EL (cell line): ENCODE data around the gene IRAK1BP1.
"Not testable (repeated sequence)": the region's sequence is repeated elsewhere in the genome, so short reads cannot be mapped to it uniquely, and the experiment has no call there.

Experiments
- DNase-seq: peaks from one replicate; pipeline ENCODE4 v3.0.0-alpha.2; 2016

The IRAK1BP1 gene

GRCh38 chr6:78867370-78868040, at the start of gene IRAK1BP1:
TSS of gene IRAK1BP1 (plus strand) at chr6:78867551. CDS start at chr6:78867577, 26 bp downstream.
- DNase-seq = peak; percentile 81

GRCh38 chr6:78824045-78824444, 43.3 kb upstream of the IRAK1BP1 start:
- no peak for DNase-seq

DNA sequence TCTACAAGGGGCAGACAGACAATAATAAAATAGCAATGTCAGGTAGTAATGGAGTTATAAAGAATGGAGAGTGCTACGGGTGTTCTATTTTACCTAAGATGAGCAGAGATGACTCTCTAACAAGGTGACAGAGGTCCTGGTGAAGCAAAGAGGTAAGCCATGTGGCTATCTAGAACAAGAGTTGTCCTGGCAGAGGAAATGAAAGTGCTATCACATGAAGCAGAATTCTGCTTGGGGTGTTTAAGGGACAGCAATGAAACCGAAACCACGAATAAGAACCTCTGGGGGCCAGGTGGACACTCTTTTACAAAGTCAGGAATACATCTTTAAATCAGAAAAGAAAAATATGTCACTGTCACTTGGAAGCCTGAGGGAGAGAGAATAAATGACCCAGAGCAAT, 37.9 kb upstream of the IRAK1BP1 start:
- no peak for DNase-seq

DNA sequence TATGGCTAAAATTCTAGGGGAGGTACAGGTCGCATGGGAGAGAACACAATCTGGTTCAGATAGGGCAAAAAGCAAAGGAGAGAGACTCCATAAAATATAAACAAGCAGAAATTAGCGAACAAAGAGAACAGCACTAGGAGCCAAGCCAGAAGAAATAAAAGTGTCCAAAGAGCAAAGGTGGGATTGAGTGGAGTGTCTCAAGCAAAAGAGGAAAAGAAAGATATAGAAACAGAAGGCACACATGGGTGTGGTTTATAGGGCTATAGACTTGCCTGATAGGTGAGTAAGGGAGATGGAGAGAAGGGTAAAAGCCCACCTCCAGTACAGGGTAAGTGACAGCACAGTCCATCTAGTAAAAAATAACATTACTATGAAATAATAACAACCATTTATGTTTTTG, 36.5 kb upstream of the IRAK1BP1 start:
- no peak for DNase-seq

DNA sequence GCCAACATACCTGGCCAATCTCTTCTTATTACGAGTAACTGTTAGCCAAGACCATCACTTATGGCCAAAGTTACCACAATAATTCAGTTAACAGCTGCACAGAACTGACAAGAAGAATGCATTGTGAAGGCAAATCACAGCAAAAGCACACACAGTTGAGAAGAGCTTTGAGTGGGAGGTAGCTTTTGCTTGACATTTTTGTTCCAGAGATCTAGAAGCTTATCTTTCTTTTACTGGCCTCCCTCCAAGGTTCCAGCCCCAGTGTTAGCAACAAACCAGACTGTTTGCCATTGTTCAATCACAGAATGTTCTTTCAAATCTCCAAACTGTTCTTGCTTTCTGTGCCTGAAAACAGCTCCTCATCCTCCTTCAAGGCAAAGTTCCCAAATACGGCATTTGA, 35.9 kb upstream of the IRAK1BP1 start:
- DNase-seq = no peak

DNA sequence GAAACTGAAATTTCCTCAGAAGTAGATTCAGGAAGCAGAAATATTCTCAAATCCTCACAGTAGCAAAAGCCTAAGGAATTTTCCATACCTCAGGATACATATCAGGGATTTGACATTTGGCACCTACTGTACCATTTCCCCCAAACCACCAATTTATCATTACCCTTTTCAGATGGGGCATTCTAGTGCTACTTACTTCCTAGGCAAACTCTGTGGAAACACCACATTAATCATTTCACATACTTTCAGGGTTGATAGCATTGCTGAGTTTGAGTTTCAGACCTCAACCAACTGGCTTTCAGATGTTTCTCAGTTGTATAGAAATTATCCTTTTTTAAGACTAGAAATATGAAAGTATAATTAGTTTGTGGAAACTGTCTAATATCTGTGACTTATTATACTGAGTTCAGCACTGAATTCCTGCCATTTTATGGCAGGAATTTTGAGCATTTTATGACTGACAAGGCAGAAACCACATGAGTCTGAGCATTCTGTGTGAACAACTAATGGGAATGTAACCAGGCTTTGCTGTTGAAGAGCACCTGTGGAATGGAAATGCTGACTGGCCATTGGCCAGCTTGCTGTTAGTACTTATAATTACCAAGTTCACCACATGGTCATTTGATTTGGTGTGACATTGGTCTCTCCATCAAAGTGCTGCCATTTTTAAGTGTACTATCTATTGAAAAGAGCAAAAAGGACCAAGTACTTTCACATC, 35.1 kb upstream of the IRAK1BP1 start:
- no peak for DNase-seq

DNA sequence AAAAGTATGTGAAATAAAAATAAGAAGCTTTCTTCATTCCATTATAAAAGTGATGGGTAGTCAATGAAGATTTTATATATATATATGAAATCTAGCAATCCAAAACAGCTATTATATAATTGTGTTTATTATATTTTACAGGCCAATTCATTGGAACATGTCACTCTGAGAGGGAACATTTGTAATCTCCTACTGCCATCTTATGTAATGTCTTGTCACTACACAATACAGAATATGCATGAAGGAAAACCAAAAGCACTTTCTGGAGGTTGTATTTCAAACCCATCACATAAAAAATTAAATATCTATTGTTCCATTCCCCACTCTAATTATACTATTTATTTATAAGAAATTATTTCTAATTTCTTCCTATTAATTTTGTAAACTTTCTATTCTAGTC, 31.5 kb upstream of the IRAK1BP1 start:
- no peak for DNase-seq

DNA sequence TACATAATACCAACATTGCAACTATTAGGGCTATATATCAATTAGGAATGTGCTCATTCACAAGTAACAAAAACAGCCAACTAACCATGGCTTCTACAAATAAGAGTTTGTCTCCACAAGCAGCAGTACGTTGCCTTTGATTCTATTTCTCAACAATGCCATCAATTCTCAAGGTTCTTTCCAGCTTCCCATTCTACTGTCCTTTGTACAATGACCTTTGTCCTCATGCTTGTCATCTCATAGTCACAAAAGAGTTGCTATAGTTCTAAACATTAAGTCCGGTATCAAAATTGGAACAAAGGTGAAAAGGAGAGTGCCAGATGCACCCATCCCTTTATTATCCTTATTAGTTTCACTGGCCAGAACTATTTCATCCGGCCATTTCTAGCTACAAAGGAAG, 30.8 kb upstream of the IRAK1BP1 start:
- no peak for DNase-seq

- no peak for DNase-seq
Measured at GRCh38 chr6:78841111-78841510, 26.2 kb upstream of the IRAK1BP1 start.

DNA sequence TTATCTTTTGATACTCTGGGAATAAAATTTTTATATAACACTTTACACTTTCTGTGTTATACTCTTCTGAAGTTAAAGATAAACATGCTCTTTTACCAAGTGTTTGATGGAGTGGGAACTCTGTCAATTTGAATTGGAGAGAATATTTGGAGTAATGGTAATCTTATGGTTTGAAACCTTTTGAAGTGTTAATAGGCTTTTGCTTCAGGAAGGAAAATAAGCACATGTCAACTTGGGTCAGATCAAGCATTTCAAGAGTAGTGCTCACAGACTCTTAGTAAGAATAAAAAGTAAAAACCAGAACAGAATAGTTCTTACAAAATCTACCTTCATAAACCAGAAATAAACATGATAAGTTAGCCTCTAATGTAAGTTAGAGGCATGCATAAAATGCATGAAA, 24.4 kb upstream of the IRAK1BP1 start:
- DNase-seq = no peak

- no peak for DNase-seq
Measured at GRCh38 chr6:78844899-78845298, 22.5 kb upstream of the IRAK1BP1 start.

GRCh38 chr6:78845567-78845966, 21.8 kb upstream of the IRAK1BP1 start:
- no peak for DNase-seq

- peak; percentile 19 for DNase-seq
Measured at GRCh38 chr6:78850621-78851020, 16.7 kb upstream of the IRAK1BP1 start.

- DNase-seq = no peak
Measured at GRCh38 chr6:78851156-78851555, 16.2 kb upstream of the IRAK1BP1 start.

DNA sequence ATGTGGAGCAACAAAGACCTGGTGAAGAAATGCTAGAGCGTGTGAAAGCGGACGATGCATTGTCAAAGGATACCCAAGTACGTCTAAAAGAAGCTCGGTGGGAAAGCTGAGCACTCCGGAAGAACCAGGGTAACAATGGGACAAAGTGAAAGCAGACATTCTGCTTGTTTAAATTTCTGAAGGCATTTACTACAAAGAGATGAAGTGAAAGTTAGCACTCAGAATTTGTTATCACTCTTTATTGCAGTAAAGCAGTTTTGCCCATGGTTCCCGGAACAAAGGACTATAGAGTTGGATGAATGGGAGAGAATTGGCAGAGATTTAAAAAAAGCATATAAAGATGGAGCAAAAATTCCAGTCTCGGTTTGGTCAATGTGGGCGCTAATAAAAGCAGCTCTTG, 12.8 kb upstream of the IRAK1BP1 start:
- no peak for DNase-seq

DNA sequence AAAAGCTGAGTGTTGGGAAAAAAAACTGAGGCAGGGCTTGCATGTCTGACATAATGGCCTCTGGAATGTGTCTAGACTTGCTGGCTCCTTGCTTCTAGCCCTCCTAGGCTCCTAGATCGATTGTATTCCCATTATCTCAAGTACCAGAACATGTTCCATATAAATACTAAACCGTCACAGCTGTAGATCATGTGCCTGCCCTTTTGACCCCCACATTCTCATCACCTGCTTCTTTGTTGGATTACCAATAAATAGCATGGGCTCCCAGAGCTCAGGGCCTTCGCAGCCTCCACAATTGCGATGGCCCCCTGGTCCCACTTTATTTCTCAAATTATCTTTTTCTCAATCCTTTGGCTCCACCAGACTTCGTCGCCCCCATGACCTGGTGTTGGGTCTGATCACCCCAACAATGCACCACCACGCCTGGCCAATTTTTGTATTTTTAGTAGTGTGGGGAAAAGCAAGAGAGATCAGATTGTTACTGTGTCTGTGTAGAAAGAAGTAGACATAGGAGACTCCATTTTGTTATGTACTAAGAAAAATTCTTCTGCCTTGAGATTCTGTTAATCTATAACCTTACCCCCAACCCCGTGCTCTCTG, 8.9 kb upstream of the IRAK1BP1 start:
- not testable (repeated sequence) for DNase-seq

DNA sequence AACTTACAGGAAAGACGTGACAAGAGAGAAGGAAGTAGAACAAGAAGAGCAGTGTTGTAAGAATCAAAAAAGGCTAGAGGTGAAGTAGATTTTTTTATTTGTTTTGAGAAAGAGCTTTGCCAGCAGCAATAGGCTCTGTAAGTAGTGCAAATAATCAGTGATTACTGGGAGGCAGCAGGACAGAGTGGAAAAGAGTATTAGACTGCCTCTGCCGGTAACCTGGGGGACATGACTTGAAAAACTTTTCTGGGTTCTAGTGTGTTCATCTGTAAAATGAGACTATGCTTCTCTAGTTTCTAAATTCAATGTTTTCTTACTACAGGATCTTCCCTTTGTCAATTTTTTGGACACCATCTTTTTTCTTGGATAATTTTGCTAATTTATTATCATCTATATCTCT, 5.8 kb upstream of the IRAK1BP1 start:
- DNase-seq = no peak

GRCh38 chr6:78863576-78863975, 3.8 kb upstream of the IRAK1BP1 start:
- no peak for DNase-seq

- no peak for DNase-seq
Measured at GRCh38 chr6:78864957-78865356, 2.4 kb upstream of the IRAK1BP1 start.

- DNase-seq = no peak
Measured at GRCh38 chr6:78867020-78867369, 356 bp upstream of the IRAK1BP1 start.

DNA sequence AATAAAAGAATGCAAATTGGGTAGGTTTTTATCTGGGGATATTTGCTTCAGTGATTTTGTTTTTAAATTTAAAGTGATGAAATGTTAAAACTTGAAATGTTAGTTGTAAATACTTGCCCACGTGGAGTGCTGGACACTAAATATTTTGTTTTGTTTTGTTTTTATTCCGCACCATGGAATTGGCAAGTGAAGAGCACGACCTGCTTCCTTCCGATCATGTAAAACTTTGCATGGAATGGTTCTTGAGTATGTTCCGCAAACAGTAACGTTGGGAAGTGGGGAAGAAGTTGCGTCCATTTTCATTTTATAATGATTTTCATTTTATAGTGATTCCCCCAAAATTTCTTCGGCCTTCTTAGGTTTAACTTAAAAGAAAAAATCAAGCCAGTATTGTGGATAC, 765 bp downstream of the IRAK1BP1 start:
- peak; percentile 8 for DNase-seq

GRCh38 chr6:78875505-78875904, 8.2 kb downstream of the IRAK1BP1 start:
- DNase-seq = no peak

- DNase-seq = no peak
Measured at GRCh38 chr6:78883651-78884050, 16.3 kb downstream of the IRAK1BP1 start.

DNA sequence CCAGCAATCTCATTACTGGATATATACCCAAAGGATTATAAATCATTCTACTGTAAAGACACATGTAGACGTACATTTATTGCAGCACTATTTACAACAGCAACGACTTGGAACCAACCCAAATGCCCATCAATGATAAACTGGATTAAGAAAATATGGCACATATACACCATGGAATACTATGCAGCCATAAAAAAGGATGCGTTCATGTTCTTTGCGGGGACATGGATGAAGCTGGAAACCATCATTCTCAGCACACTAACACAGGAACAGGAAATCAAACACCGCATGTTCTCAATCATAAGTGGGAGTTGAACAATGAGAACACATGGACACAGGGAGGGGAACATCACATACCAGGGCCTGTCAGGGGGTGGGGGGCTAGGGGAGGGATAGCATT, 22.6 kb downstream of the IRAK1BP1 start:
- not testable (repeated sequence) for DNase-seq
